Prostate gland (tissue), 2 donors: ENCODE data around the gene PCSK4. TPM values are rescaled to one million over a fixed set of nuclear protein-coding genes. Genes with fewer than 3 reads are reported as not detected.
A peak's percentile ranks its signal among the peaks of the same experiment; 100 is the strongest.

Experiments
- DNase-seq: peaks from one replicate; pipeline ENCODE4 v3.0.0-alpha.2; 2019; ENCODE audit warnings: low spot score
- H3K27ac ChIP-seq, 2 donors: fragments of 200-600 bp; sonication (generic); 2 replicates each; pipeline ENCODE4 v1.5.1; 2017 to 2019
- H3K27me3 ChIP-seq: fragments of 200-600 bp; sonication (generic); replicated peaks from 2 replicates; pipeline ENCODE4 v1.5.1; 2019; ENCODE audit not compliant: insufficient read depth
- H3K36me3 ChIP-seq, 2 donors: fragments of 200-600 bp; sonication (generic); 1 replicate in 1 of 2; 2 replicates in 1 of 2; pipeline versions ENCODE4 v1.5.1 to v1.8.1; 2017 to 2019
- H3K4me1 ChIP-seq: fragments of 200-600 bp; sonication (generic); replicated peaks from 2 replicates; pipeline ENCODE4 v1.5.1; 2019
- H3K4me3 ChIP-seq, 2 donors: fragments of 200-600 bp; sonication (generic); 2 replicates each; pipeline ENCODE4 v1.5.1; 2017 to 2019
- H3K9me3 ChIP-seq: fragments of 200-600 bp; sonication (generic); 2 replicates; pipeline ENCODE4 v1.5.1; 2017
- CTCF ChIP-seq, 4 experiments: fragments of 200-600 bp in 2 of 4; fragments of 450-650 bp in 2 of 4; sonication (generic) in 2 of 4; IDR thresholded peaks; 1 replicate in 3 of 4; 2 replicates in 1 of 4; pipeline ENCODE4 v1.5.1; 2016 to 2019; ENCODE audit warnings: antibody characterized with exemption in 4 of 4, mild to moderate bottlenecking in 2 of 4, moderate library complexity in 2 of 4
- POLR2A ChIP-seq: fragments of 450-650 bp; IDR thresholded peaks from one replicate; pipeline ENCODE4 v1.6.1; 2016; ENCODE audit warnings: antibody characterized with exemption, mild to moderate bottlenecking
- POLR2AphosphoS5 ChIP-seq: sonication (generic); formaldehyde crosslinking; IDR thresholded peaks from one replicate; pipeline ENCODE4 v1.6.1; 2017; ENCODE audit warnings: antibody characterized with exemption
- WGBS: methylation state at CpG from one replicate; pipeline ENCODE4 v1.1.5; 2018; 5-methylcytosine and 5-hydroxymethylcytosine counted together
- intact Hi-C: fragments of 100-400 bp; cut with DNase I; formaldehyde crosslinking; loops from one replicate; pipeline ENCODE4 v1.14.2; 2022
- total RNA-seq, 2 donors: library from RNA; depleted of rRNA; stranded (reverse); fragments of >200 nt; gene quantifications; one replicate each; pipeline ENCODE4 v1.1.0, GENCODE V29; 2016

The PCSK4 gene
- total RNA-seq, 2 donors from 2014 or later, result 8.1 to 22.9 TPM

- 1% methylated on average over 12 of the region's 36 CpGs for WGBS
- no peak for DNase-seq
- TF ChIP-seq POLR2A (no peak), POLR2AphosphoS5 (no peak), CTCF (IDR thresholded peaks at IDR 0.05) (no peak)
- intact Hi-C loops, result no loop called here
- Histone ChIP-seq H3K27me3 (peaks cover 36% of the 10 kb centered on the region), H3K4me1 (peaks cover 22% of the 10 kb centered on the region), H3K36me3 (no peaks in the 10 kb centered on the region), H3K27ac (no peak overlapping the region), H3K9me3 (no peaks in the 10 kb centered on the region), H3K4me3 (no peak overlapping the region)
Measured at GRCh38 chr19:1467215-1467489, 23.0 kb downstream of the PCSK4 start.

- H3K4me1 ChIP-seq, result peaks cover 22% of the 10 kb centered on the region
- H3K27ac ChIP-seq, result no peak overlapping the region
- TF ChIP-seq CTCF (IDR thresholded peaks at IDR 0.05) (no peak), POLR2AphosphoS5 (no peak), POLR2A (no peak)
- H3K4me3 ChIP-seq, result no peak overlapping the region
- intact Hi-C loops, result no loop called here
- 35% methylated on average over 56 of the region's 70 CpGs for WGBS
- no peaks in the 10 kb centered on the region for H3K36me3 ChIP-seq
- H3K9me3 ChIP-seq, result no peaks in the 10 kb centered on the region
- DNase-seq, result no peak
- peaks cover 34% of the 10 kb centered on the region for H3K27me3 ChIP-seq
Measured at GRCh38 chr19:1466461-1467214, 23.5 kb downstream of the PCSK4 start.

- DNase-seq, result no peak
- Histone ChIP-seq H3K27me3 (peaks cover 31% of the 10 kb centered on the region), H3K4me1 (peaks cover 21% of the 10 kb centered on the region), H3K9me3 (no peaks in the 10 kb centered on the region), H3K4me3 (no peak overlapping the region), H3K36me3 (no peaks in the 10 kb centered on the region), H3K27ac (no peak overlapping the region)
- WGBS, result 39% methylated on average over 21 of the region's 41 CpGs
- intact Hi-C loops, result no loop called here
- TF ChIP-seq CTCF (IDR thresholded peaks at IDR 0.05) (no peak), POLR2AphosphoS5 (no peak), POLR2A (no peak)
Measured at GRCh38 chr19:1466018-1466460, 24.1 kb downstream of the PCSK4 start.

- Histone ChIP-seq H3K4me1 (peaks cover 15% of the 10 kb centered on the region), H3K36me3 (no peaks in the 10 kb centered on the region), H3K4me3 (no peak overlapping the region), H3K9me3 (no peaks in the 10 kb centered on the region), H3K27me3 (peaks cover 26% of the 10 kb centered on the region), H3K27ac (no peak overlapping the region)
- TF ChIP-seq CTCF (IDR thresholded peaks at IDR 0.05) (peak in 3 of 4 experiments; percentile 9 to 61 (median 53)), POLR2A (no peak)
- WGBS, result 43% methylated on average over 60 of the region's 83 CpGs
- intact Hi-C loops, result no loop called here
- DNase-seq, result peak; percentile 41
Measured at GRCh38 chr19:1465191-1466016, 24.7 kb downstream of the PCSK4 start.
